ENCODE results near the gene BTBD16. TPM values are rescaled to one million over a fixed set of nuclear protein-coding genes. Genes with fewer than 3 reads are reported as not detected.

The BTBD16 gene
- total and polyA plus RNA-seq, 4 donors: 0.42 to 2.8 (median 1.8) TPM

DNA sequence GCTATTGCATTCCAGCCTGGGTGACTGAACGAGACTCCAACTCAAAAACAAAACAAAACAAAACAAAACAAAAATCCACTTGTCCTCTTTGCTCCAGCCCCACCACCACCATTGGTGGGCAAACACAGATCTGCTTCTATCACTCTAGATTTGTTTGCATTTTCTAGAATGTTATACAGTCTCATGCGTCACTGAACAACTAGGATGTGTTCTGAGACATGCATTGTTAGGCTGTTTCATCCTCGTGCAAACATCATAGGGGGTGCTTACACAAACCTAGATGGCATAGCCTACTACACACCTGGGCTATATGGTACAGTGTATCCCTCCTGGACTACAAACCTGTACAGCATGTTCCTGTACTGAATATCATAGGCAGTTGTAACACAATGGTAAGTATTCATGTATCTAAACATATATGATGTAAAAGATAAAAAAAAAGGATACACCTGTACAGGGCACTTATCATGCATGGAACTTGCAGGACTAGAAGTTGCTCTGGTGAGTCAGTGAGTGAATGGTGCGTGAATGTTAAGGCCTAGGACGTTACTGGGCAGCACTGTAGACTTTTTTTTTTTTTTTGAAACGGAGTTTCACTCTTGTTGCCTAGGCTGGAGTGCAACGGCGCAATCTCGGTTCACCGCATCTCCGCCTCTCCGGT, 45.3 kb downstream of the BTBD16 start:
- no peaks in the 10 kb centered on the region for H3K27me3 ChIP-seq (ENCODE audit: control insufficient read depth in 4 of 4, insufficient read depth in 4 of 4, low read length in 3 of 4)
- peaks cover 0 to 6% (median 4%) of the 10 kb centered on the region in 4 donors for H3K4me1 ChIP-seq (ENCODE audit: control insufficient read depth in 4 of 4, insufficient read depth in 4 of 4, low read length in 3 of 4)
- no peaks in the 10 kb centered on the region for H3K36me3 ChIP-seq (ENCODE audit: control insufficient read depth in 4 of 4, insufficient read depth in 3 of 4, low read depth in 1 of 4, low read length in 3 of 4)
- WGBS: 96% methylated on average over 12 of the region's 12 CpGs
- no peak for TF ChIP-seq TAF1 (conservative IDR thresholded peaks at IDR 0.05)
- H3K9me3 ChIP-seq (ENCODE audit: control insufficient read depth in 4 of 4, low read length in 3 of 4): no peaks in the 10 kb centered on the region
- DNase-seq (ENCODE audit: low spot score): no peak
- no peak overlapping the region for H3K4me3 ChIP-seq (ENCODE audit: low read depth in 1 of 3, low read length in 3 of 3)
- no peak overlapping the region for H3K9ac ChIP-seq (ENCODE audit: low read depth in 1 of 2, low read length in 2 of 2)
- no peak overlapping the region for H3K27ac ChIP-seq (ENCODE audit: low read depth in 1 of 2, low read length in 2 of 2)

DNA sequence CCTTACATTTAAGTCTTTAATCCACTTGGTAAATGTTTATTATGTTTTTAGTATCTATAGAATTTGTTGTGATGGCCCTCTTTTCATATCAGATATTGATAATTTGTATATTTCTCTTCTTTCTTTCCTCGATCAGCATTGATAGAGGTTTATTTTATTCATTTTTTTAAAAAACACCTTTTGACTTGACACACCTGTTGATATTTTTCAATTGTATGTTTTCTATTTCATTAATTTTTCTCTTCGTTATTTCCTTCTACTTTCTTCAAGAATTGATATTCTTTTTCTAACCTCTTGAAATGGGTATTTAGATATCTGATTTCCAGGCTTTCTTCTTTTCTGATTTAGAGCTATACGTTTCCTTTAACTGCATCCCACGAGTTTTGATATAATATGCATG, 50.9 kb downstream of the BTBD16 start:
- H3K36me3 ChIP-seq (ENCODE audit: control insufficient read depth in 4 of 4, insufficient read depth in 3 of 4, low read depth in 1 of 4, low read length in 3 of 4): no peaks in the 10 kb centered on the region
- H3K9ac ChIP-seq (ENCODE audit: low read depth in 1 of 2, low read length in 2 of 2): no peak overlapping the region
- no peak for DNase-seq (ENCODE audit: low spot score)
- TF ChIP-seq, protein P1, sequence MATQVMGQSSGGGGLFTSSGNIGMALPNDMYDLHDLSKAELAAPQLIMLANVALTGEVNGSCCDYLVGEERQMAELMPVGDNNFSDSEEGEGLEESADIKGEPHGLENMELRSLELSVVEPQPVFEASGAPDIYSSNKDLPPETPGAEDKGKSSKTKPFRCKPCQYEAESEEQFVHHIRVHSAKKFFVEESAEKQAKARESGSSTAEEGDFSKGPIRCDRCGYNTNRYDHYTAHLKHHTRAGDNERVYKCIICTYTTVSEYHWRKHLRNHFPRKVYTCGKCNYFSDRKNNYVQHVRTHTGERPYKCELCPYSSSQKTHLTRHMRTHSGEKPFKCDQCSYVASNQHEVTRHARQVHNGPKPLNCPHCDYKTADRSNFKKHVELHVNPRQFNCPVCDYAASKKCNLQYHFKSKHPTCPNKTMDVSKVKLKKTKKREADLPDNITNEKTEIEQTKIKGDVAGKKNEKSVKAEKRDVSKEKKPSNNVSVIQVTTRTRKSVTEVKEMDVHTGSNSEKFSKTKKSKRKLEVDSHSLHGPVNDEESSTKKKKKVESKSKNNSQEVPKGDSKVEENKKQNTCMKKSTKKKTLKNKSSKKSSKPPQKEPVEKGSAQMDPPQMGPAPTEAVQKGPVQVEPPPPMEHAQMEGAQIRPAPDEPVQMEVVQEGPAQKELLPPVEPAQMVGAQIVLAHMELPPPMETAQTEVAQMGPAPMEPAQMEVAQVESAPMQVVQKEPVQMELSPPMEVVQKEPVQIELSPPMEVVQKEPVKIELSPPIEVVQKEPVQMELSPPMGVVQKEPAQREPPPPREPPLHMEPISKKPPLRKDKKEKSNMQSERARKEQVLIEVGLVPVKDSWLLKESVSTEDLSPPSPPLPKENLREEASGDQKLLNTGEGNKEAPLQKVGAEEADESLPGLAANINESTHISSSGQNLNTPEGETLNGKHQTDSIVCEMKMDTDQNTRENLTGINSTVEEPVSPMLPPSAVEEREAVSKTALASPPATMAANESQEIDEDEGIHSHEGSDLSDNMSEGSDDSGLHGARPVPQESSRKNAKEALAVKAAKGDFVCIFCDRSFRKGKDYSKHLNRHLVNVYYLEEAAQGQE (IDR thresholded peaks at IDR 0.05): no peak
- TF ChIP-seq SP1 (IDR thresholded peaks at IDR 0.05) (no peak), YY1 (IDR thresholded peaks at IDR 0.05) (no peak)
- no peak overlapping the region for H3K27ac ChIP-seq (ENCODE audit: low read depth in 1 of 2, low read length in 2 of 2)
- 81% methylated on average over 4 of the region's 4 CpGs for WGBS
- no peak overlapping the region for H3K4me3 ChIP-seq (ENCODE audit: low read depth in 1 of 3, low read length in 3 of 3)
- no peaks in the 10 kb centered on the region for H3K4me1 ChIP-seq (ENCODE audit: control insufficient read depth in 4 of 4, insufficient read depth in 4 of 4, low read length in 3 of 4)
- H3K27me3 ChIP-seq (ENCODE audit: control insufficient read depth in 4 of 4, insufficient read depth in 4 of 4, low read length in 3 of 4): no peaks in the 10 kb centered on the region
- H3K9me3 ChIP-seq (ENCODE audit: control insufficient read depth in 4 of 4, low read length in 3 of 4): no peaks in the 10 kb centered on the region

DNA sequence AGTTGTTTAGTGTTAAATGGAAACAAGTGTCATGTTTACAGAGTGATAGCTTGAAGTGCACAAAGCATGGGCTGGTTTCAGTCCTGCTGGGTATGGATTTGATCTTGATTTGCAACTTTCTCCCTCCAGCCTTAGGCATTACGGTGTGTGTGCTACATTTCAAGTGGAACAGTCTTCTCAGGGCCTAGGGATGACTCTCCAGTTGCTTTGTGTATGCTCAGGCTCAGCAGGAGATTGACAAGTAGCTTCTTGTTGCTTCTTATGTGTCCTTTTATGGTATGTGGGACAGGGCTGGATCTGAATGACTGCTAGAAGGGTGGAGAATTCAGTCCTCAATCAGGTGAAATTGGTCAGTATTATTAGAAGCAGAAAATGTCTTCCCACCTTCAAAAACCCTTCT, 52.1 kb downstream of the BTBD16 start:
- H3K9me3 ChIP-seq (ENCODE audit: control insufficient read depth in 4 of 4, low read length in 3 of 4): no peaks in the 10 kb centered on the region
- H3K4me1 ChIP-seq (ENCODE audit: control insufficient read depth in 4 of 4, insufficient read depth in 4 of 4, low read length in 3 of 4): no peaks in the 10 kb centered on the region
- no peak overlapping the region for H3K4me3 ChIP-seq (ENCODE audit: low read depth in 1 of 3, low read length in 3 of 3)
- no peaks in the 10 kb centered on the region for H3K27me3 ChIP-seq (ENCODE audit: control insufficient read depth in 4 of 4, insufficient read depth in 4 of 4, low read length in 3 of 4)
- H3K36me3 ChIP-seq (ENCODE audit: control insufficient read depth in 4 of 4, insufficient read depth in 3 of 4, low read depth in 1 of 4, low read length in 3 of 4): no peaks in the 10 kb centered on the region
- no peak overlapping the region for H3K9ac ChIP-seq (ENCODE audit: low read depth in 1 of 2, low read length in 2 of 2)
- TF ChIP-seq, protein P1 (IDR thresholded peaks at IDR 0.05): no peak
- TF ChIP-seq NR2F2 (IDR thresholded peaks at IDR 0.05) (no peak), EGR1 (IDR thresholded peaks at IDR 0.05; ENCODE audit: low read depth in 2 of 2) (no peak), RAD21 (IDR thresholded peaks at IDR 0.05) (no peak), TAF1 (conservative IDR thresholded peaks at IDR 0.05) (no peak), YY1 (IDR thresholded peaks at IDR 0.05) (no peak), FOXA1 (IDR thresholded peaks at IDR 0.05) (no peak), HNF4G (IDR thresholded peaks at IDR 0.05) (no peak)
- DNase-seq (ENCODE audit: low spot score): no peak
- WGBS: 79% methylated on average over 1 of the region's 1 CpG
- H3K27ac ChIP-seq (ENCODE audit: low read depth in 1 of 2, low read length in 2 of 2): no peak overlapping the region
